HG03469 (cell line): ENCODE measurements around the gene MERTK.

ENCODE experiments used
- ATAC-seq: cut with Tn5 transposase; IDR thresholded peaks from one replicate; pipeline ENCODE4 v1.9.1; 2021; ENCODE audit warnings: mild to moderate bottlenecking, moderate library complexity, moderate number of reproducible peaks; ENCODE audit not compliant: unreplicated experiment

The MERTK gene

DNA sequence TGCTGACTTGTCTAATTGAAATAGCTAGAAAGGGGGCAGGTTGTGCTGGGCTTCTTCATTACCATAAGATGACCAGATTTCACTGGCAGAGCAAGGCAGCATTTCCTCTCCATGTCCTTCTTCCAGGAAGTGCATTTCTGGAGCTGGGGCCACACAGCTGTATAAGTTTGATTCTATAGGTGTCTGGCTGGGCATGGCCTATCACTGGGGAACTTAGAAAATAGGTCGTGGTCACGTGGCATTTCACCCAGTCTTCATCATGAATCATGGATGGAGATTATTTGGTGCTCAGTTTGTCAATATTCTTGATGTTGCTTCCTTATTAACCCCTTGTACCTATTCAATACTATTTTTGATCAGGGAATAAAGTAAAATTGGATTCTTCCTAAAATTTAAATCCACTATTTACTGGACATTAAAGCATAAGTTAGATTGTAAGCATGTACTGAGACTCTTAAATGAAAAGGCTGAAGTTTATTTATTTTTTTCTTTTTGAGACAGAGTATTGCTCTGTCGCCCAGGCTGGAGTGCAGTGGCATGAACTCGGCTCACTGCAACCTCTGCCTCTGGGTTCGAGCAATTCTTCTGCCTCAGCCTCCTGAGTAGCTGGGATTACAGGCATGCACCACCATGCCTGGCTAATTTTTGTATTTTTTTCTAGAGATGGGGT, 107.1 kb downstream of the MERTK start:
- no peak for ATAC-seq

GRCh38 chr2:112006076-112006410, 107.6 kb downstream of the MERTK start:
- no peak for ATAC-seq

DNA sequence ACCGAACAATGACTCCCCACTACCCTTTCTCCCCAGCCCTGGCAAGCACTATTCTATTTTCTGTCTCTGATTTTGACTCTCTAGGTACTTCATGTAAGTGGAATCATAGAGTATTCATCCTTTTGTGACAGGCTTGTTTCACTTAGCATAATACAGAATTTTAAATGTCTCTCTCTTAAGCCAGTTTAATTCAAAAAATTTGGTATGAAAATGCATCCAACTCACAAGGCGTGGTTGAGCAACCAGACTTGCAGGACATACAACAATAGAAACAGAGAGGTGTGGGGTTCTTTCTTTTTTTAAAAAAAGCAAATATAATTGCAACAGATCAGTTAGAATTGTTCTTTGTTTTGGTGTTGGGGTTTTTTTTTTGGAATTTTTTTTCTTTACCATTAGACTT, 109.1 kb downstream of the MERTK start:
- ATAC-seq, result no peak

DNA sequence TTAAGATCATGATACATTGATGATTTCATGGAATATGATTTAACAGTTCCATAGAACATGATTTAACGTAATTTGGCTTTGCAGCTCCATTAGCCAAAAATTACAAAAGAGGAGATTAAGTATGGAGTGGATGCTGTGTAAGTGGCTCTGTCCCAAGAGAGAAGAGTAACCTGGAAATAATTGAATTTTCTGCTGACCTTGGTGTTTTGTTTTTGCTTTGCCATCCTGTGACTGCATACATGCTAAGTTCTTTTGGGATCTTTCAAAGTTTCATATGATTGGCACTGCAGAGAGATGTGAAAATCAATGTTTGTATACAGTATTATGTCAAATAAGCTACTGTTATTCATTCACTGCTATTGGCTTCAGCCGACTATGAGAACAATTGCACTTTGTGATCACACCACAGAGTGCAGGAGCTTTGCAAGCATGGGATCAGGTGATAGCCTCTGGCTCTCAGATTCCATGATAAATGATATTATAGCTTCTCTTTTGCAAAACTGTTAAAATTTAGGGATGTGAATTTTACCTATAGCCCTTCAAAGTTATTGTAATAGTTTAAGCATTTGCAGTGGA, 110.6 kb downstream of the MERTK start:
- ATAC-seq, result no peak

DNA sequence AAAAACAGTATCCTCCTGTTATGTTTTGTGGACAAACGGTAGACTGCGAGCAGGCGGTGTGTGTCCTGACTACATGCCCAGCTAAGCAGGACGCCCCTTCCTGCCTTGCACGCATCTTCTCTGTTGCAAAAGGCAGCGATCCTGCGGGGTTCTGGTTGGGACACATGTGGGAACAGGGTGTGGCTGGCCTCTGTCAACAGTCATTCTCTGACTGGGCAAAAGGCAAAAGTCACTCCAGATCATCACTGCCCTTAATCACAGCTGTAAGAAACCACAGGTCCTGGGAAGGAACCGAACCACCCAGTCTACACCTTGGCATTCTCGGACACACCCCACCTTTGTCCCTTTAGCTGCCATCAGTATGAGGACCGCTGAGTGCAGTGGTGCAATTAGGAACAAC, 112.3 kb downstream of the MERTK start:
- ATAC-seq, result no peak

DNA sequence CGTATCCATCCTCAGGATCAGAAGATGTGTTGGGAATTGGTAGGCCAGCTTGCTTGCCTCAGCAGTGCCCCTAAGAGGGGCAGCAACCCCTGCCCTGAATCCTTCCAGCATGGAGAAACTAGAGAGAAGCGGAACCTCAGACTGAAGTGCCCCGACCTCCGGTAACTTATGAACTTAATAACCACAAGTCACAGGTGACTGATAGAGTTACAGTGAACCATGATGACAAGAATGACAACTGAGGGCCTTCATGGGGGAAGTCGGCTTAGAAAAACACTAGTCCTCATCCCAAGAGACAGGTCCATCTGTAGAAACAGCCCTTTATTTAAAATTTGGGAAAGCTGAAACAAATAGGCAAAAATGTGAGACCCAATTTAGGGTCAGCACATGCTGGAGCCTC, 114.1 kb downstream of the MERTK start:
- ATAC-seq, result no peak

DNA sequence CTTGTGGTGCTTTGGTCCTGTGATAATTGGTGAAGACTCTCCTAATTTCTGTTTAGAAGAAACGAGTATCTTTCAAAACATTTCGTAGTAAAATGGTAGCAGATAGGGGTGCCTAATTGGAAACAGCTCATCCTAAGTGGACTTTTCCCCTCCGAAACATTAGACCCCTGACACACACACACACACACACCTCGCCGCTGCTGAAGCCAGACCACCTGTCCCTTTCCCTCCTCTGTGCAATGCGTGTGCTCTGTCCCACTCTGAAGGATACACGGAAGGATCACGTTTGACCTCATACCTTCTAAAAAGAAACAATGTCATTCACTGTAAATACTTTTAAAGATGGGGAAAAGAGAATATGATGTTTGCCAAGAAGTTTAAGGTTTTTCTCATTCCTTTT, 120.4 kb downstream of the MERTK start:
- ATAC-seq, result no peak

GRCh38 chr2:112019569-112019982, 121.2 kb downstream of the MERTK start:
- no peak for ATAC-seq

DNA sequence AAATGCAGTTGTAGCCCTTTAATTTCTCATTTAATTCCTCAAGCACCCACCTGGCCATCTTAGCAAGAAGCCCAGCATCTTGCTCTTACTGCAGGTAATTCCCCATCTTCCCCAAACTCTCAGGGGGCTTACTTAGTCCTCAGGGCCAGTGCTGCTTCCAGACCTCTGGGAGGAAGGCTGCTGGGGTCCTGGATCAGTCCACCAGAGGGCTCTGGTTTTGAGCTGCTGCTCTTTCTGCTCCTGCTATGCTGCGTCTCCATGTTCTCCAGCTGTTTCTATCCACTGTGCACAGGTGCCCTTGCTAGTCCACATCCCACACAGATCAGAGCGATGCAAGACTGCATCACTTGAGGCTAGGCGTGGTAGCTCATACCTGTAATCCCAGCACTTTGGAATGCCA, 122.2 kb downstream of the MERTK start:
- ATAC-seq, result no peak

- ATAC-seq, result no peak
Measured at GRCh38 chr2:112021290-112021689, 122.9 kb downstream of the MERTK start.

DNA sequence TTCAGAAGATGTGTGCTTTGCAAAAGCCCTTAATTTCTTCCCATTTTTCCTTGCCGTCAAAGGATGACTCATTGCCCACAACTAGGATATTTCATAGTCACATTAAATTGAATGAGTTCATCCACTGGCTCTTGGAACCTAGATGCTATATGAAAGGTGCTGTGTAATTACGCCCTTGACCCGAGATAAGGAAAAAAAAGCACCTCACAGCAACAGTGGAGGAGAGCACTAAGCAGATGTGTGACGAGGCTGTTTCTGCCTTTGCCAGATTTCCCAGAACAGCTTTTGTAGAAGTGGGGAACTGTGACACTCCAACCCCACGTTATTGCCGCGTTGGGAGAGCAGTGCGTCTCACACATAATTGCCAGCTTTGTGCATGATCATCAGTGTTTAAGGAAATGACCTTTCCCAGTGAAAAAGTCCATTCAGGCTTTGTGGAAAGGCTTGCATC, 123.4 kb downstream of the MERTK start:
- ATAC-seq, result no peak

- ATAC-seq, result no peak
Measured at GRCh38 chr2:112023707-112024106, 125.3 kb downstream of the MERTK start.

GRCh38 chr2:112024231-112024630, 125.8 kb downstream of the MERTK start:
- ATAC-seq, result no peak

DNA sequence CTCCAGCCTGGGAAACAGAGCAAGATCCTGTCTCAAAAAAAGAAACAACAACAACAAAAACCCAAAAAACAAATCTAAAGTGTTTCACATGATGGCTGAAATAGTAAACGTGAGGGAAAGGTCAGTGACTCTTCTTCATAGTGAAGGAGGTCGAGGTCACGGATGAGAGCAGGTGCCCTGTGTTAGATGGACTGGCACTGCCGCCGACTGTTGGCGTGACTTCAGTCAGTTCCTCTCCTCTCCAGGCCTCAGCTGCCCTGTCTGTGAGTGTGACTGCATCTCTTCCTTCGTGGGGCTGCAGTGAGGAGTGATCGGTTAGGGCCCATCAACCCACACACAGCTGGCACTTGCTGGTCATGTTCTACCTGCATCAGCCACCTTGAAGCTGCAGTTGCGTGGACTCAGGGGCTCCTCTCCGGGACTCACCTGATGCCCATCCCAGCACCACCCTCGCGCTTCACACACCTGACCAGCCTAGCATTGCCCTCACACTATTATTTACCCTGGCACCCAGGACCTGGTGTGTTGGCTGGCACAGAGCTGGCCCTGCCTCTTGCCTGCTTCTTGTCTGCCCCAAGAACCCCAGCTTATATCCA, 126.6 kb downstream of the MERTK start:
- ATAC-seq, result no peak

- no peak for ATAC-seq
Measured at GRCh38 chr2:112026509-112026908, 128.1 kb downstream of the MERTK start.

- ATAC-seq, result no peak
Measured at GRCh38 chr2:112027767-112028166, 129.4 kb downstream of the MERTK start.

DNA sequence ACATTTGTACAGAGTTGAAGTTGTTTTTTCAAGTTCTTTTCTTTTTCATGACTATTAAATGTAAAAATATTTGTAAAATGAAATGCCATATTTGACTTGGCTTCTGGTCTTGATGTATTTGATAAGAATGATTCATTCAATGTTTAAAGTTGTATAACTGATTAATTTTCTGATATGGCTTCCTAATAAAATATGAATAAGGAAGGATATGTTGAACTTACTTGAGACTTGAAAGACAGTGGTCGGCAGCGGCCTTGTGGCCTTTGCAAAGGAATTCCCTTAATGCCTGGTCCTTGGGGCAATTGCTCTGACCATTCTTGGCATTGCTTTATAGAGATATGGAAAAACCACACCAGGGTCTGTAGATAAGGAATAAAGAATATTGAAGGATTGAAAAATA, 130.8 kb downstream of the MERTK start:
- ATAC-seq, result no peak

DNA sequence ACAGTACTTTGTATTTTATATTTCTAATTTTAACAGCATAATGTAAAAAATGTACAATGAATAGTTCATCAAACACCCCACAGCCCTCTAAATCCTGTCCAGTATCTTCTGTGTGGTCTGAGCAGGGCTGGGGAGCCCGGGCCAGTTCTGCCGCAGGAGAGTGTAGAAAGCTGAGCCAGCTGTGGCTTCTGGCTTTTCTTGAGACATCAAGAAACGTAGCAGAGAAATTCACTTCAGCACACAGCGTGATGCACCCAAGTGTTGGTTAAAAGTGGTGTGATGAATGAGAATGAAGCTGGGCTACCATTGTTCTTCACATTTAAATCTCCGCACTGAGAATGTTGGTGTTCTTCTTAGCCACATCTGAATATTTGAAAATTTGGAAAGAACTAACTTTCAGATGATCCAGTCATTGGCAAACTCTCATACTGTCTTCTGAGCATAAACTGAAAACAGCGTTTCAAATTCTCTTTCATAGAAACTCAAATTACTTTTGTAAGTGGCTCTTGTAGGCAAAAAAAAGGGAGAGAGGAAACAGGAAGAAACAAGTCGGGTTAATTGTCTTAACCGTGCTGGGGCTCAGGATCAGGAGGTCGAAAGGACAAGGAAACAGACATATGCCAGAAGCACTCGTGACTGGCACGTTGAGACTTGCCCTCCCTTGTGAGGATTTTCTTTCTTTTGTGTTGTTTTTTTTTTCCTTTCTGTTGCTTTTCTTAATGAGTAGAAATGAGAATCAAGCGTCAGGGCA, 133.2 kb downstream of the MERTK start:
- no peak for ATAC-seq

DNA sequence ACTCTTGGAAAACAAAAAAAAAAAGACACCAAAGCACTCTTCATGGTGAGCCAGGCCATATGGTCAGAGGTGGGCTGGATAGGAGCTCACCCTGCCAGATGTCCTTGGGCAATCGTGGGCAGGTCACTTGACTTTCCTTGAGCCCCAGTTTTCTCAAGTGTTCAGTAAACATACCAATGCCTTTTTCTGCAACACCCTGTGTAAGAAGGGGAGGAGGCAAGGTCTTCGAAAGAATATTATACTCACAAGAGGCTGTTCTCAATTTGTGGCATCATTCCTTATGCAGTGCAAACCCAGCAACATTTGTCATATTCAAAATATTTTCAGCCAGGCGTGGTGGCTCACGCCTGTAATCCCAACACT, 133.8 kb downstream of the MERTK start:
- no peak for ATAC-seq

- ATAC-seq, result no peak
Measured at GRCh38 chr2:112032689-112033465, 134.5 kb downstream of the MERTK start.

- ATAC-seq, result no peak
Measured at GRCh38 chr2:112033600-112033999, 135.2 kb downstream of the MERTK start.
